Mesothelial cell of epicardium (in vitro differentiated cells): ENCODE measurements around the gene RHOC. TPM values are rescaled to one million over a fixed set of nuclear protein-coding genes. Genes with fewer than 3 reads are reported as not detected.

Experiments used
- DNase-seq, 2 experiments: peaks; one replicate each; pipeline ENCODE4 v3.0.0; 2021; ENCODE audit warnings: low spot score in 2 of 2; ENCODE audit not compliant: unreplicated experiment in 2 of 2
- H3K27ac Mint-ChIP-seq: 2 replicates; pipeline ENCODE4 v1.8.0; 2021; ENCODE audit warnings: mixed read lengths
- H3K27me3 Mint-ChIP-seq: 2 replicates; pipeline ENCODE4 v1.8.0; 2021; ENCODE audit warnings: low read depth, mixed read lengths
- H3K36me3 Mint-ChIP-seq: 2 replicates; pipeline ENCODE4 v1.8.0; 2021; ENCODE audit warnings: mixed read lengths
- H3K4me1 Mint-ChIP-seq: 2 replicates; pipeline ENCODE4 v1.8.0; 2021; ENCODE audit warnings: mixed read lengths
- H3K4me3 Mint-ChIP-seq: 2 replicates; pipeline ENCODE4 v1.8.0; 2021; ENCODE audit warnings: mild to moderate bottlenecking, moderate library complexity, mixed read lengths
- H3K9me3 Mint-ChIP-seq: 2 replicates; pipeline ENCODE4 v1.8.0; 2021; ENCODE audit warnings: mixed read lengths
- total RNA-seq: library from RNA; stranded (reverse); gene quantifications from 3 replicates; pipeline ENCODE4 v1.2.1, GENCODE V29; 2021
- TF ChIP-seq, protein P1 (sequence below): fragments of 200-600 bp; sonication (generic); IDR thresholded peaks from one replicate; pipeline ENCODE4 v1.5.0; 2021; ENCODE audit warnings: antibody characterized with exemption; ENCODE audit not compliant: unreplicated experiment

RHOC gene
- total RNA-seq, 1 donor from 2014 or later: 163 TPM

DNA sequence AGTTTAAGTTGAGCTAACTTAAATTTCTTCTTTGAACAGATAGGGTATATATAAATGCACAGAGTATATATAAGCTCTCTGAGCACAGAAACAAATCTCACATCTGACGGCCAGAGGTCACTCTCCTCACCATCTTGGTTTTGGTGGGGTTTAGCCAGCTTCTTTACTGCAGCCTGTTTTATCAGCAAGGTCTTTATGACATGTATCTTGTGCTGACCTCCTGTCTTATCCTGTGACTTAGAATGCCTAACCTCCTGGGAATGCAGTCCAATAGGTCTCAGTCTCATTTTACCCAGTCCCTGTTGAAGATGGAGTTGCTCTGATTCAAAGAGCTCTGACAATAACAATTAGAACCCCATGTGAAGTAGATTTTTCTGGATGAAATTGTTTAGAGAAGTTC is 34.1 kb downstream of the RHOC start:
- Mint-ChIP-seq H3K36me3 (peaks cover 29% of the 10 kb centered on the region), H3K27ac (no peak overlapping the region)
- TF ChIP-seq, protein P1, sequence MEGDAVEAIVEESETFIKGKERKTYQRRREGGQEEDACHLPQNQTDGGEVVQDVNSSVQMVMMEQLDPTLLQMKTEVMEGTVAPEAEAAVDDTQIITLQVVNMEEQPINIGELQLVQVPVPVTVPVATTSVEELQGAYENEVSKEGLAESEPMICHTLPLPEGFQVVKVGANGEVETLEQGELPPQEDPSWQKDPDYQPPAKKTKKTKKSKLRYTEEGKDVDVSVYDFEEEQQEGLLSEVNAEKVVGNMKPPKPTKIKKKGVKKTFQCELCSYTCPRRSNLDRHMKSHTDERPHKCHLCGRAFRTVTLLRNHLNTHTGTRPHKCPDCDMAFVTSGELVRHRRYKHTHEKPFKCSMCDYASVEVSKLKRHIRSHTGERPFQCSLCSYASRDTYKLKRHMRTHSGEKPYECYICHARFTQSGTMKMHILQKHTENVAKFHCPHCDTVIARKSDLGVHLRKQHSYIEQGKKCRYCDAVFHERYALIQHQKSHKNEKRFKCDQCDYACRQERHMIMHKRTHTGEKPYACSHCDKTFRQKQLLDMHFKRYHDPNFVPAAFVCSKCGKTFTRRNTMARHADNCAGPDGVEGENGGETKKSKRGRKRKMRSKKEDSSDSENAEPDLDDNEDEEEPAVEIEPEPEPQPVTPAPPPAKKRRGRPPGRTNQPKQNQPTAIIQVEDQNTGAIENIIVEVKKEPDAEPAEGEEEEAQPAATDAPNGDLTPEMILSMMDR: no peak

DNA sequence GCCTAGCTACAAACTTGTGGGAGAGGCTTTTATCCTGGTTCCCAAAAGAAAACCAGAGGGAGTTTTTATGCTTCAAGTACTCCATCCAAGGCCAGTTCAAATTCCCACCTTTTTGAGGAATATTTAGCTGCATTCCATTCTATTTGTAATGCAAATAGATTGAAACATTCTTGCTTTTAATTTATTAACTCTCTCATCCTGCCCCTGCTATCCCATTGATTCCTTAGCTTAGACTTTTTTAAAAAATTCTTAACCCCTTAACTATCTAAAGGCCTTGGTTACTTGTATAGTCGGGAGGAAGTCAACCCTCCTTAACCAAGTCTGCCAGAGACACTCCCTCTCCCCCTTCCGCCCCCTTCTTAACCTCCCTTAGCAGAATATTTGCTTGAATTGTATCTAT is 34.9 kb downstream of the RHOC start:
- TF ChIP-seq, protein P1: no peak
- Mint-ChIP-seq H3K4me1 (peaks cover 33% of the 10 kb centered on the region), H3K9me3 (no peaks in the 10 kb centered on the region), H3K36me3 (peaks cover 34% of the 10 kb centered on the region), H3K27me3 (no peaks in the 10 kb centered on the region), H3K4me3 (no peak overlapping the region), H3K27ac (peak overlapping the region; percentile 32)
- no peak for DNase-seq

More for the DNA sequence above, 34.1 kb downstream of the RHOC start:
- Mint-ChIP-seq H3K27me3 (no peaks in the 10 kb centered on the region), H3K4me1 (peaks cover 34% of the 10 kb centered on the region), H3K9me3 (no peaks in the 10 kb centered on the region), H3K4me3 (no peak overlapping the region)
- DNase-seq: no peak

DNA sequence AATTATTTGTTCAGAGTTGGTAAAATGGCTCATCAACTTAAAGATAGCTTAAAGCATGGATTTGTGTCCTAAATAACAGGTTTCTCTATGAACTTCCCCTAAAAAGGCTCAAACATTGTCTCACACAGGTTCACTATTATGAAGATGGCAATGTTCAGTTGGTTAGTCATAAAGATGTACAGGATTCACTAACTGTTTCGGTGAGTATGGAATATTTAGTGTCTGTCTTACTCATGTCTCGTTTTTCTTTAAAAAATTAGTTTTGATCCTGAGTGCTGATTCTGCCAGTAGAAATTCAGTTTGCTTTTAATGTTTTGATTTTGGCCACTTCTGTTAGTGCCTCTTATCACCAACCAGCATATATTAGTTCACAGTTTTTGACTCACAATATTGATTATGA is 40.0 kb downstream of the RHOC start:
- H3K9me3 Mint-ChIP-seq: no peaks in the 10 kb centered on the region
- peaks cover 6% of the 10 kb centered on the region for H3K4me1 Mint-ChIP-seq
- H3K27me3 Mint-ChIP-seq: no peaks in the 10 kb centered on the region
- H3K27ac Mint-ChIP-seq: no peak overlapping the region
- no peak for DNase-seq
- peaks cover 57% of the 10 kb centered on the region for H3K36me3 Mint-ChIP-seq
- TF ChIP-seq, protein P1: no peak
- no peak overlapping the region for H3K4me3 Mint-ChIP-seq

DNA sequence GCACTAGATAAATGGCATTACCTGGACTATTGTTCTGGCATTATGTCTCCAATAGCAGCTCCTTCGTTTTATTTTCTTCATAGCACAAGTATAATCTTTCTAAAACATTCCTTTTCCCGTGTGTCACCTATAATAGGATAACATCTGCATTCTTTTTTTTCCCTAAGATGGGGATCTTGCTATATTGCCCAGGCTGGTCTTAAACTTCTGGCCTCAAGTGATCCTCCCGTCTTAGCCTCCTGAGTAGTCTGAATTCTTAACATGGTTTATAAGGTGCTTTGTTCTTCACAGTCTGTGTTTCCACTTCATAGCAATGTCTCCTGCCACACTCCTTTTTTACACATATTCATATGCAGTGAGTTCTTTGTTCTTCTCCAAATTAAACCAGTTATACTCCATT is 41.1 kb downstream of the RHOC start:
- H3K27me3 Mint-ChIP-seq: no peaks in the 10 kb centered on the region
- TF ChIP-seq, protein P1: no peak
- no peaks in the 10 kb centered on the region for H3K4me1 Mint-ChIP-seq
- peaks cover 61% of the 10 kb centered on the region for H3K36me3 Mint-ChIP-seq
- no peak overlapping the region for H3K27ac Mint-ChIP-seq
- no peak overlapping the region for H3K4me3 Mint-ChIP-seq
- DNase-seq: no peak
- H3K9me3 Mint-ChIP-seq: no peaks in the 10 kb centered on the region

DNA sequence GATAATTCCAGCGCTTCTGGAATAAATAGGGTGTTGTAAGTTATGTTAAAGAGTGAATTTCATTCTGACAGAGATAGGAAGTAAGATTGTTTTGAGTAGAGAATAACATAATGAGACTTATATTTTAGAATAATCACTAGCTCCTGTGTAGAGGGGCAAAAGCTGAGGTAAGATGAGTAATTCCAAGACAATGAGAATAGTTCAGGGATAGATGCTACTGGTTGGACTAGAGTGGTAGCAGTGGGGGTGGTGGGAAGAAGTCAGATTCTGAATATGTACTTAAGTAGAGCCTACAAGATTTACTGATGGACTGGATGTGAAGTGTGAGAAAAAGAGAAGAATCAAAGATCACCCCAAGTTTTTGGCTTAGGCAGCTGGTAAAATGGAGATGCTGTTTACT is 55.7 kb downstream of the RHOC start:
- Mint-ChIP-seq H3K27me3 (no peaks in the 10 kb centered on the region), H3K27ac (no peak overlapping the region), H3K9me3 (no peaks in the 10 kb centered on the region), H3K4me3 (no peak overlapping the region), H3K4me1 (no peaks in the 10 kb centered on the region), H3K36me3 (peaks cover 39% of the 10 kb centered on the region)
- DNase-seq: no peak
- TF ChIP-seq, protein P1: no peak

Other genes with a start within 250 kb of the RHOC start
- 146 to 165 TPM (median 151 TPM) in 3 replicates for gene WNT2B, start 198.2 kb downstream of the RHOC start, total RNA-seq
- gene ST7L, start 88.0 kb downstream of the RHOC start, total RNA-seq: 26.5 to 30.0 TPM (median 27.6 TPM) in 3 replicates
- 109 to 118 TPM (median 116 TPM) in 3 replicates for gene CAPZA1, start 87.3 kb downstream of the RHOC start, total RNA-seq
- 145 to 163 TPM (median 154 TPM) in 3 replicates for gene MOV10, start 32.5 kb downstream of the RHOC start, total RNA-seq
- 4.3 to 4.7 TPM (median 4.4 TPM) in 3 replicates for gene PPM1J, start 8.2 kb upstream of the RHOC start, total RNA-seq
- gene SLC16A1, start 249.1 kb upstream of the RHOC start, total RNA-seq: 56.4 to 57.8 TPM (median 57.0 TPM) in 3 replicates